Erythroblast (primary cell): ENCODE measurements around the gene GDPD5.

ENCODE experiments used
- GATA1 ChIP-seq: IDR thresholded peaks from 2 replicates; pipeline ENCODE4 v1.6.1; 2011; ENCODE audit warnings: low read depth, mild to moderate bottlenecking, control low read depth, low read length, moderate library complexity
- POLR2A ChIP-seq: IDR thresholded peaks from 2 replicates; pipeline ENCODE4 v1.6.1; 2011; ENCODE audit warnings: mild to moderate bottlenecking, low read length

GRCh38 chr11:75456596-75457183 lies 69.1 kb downstream of the GDPD5 start:
- TF ChIP-seq POLR2A = no peak
- TF ChIP-seq GATA1 = no peak
